Left forelimb (tissue), 1 donor: ENCODE data around the gene JAG2.

Experiments used
- DNase-seq: peaks from one replicate; pipeline ENCODE4 v3.0.0-alpha.2; 2018; ENCODE audit warnings: low spot score

JAG2 gene

GRCh38 chr14:105092171-105093037 is 76.2 kb downstream of the JAG2 start:
- DNase-seq, result no peak

GRCh38 chr14:105091517-105092170 is 76.9 kb downstream of the JAG2 start:
- no peak for DNase-seq

GRCh38 chr14:105091054-105091516 is 77.5 kb downstream of the JAG2 start:
- DNase-seq, result no peak
